Breast epithelium (tissue), 4 donors: ENCODE data around the gene CRYBG3. TPM values are rescaled to one million over a fixed set of nuclear protein-coding genes. Genes with fewer than 3 reads are reported as not detected.

Experiments used
- DNase-seq, 2 donors: peaks; one replicate each; pipeline ENCODE4 v3.0.0-alpha.2; 2019; ENCODE audit warnings: low spot score in 2 of 2
- H3K27ac ChIP-seq, 2 donors: fragments of 200-600 bp; sonication (generic) in 1 of 2; one replicate each; pipeline ENCODE4 v1.5.1; 2016 to 2019; ENCODE audit warnings: mild to moderate bottlenecking in 1 of 2
- H3K27me3 ChIP-seq, 2 donors: fragments of 200-600 bp; sonication (generic) in 1 of 2; one replicate each; pipeline versions ENCODE4 v1.5.1 to v1.6.0; 2017 to 2019; ENCODE audit warnings: control low read depth in 1 of 2, mild to moderate bottlenecking in 1 of 2
- H3K36me3 ChIP-seq: fragments of 200-600 bp; one replicate; pipeline ENCODE4 v1.5.1; 2019
- H3K4me1 ChIP-seq, 2 donors: fragments of 200-600 bp; sonication (generic); one replicate each; pipeline ENCODE4 v1.5.1; 2016 to 2019; ENCODE audit warnings: control low read depth in 1 of 2
- H3K4me3 ChIP-seq, 3 donors: fragments of 200-600 bp; sonication (generic); 1 replicate in 2 of 3; 2 replicates in 1 of 3; pipeline ENCODE4 v1.5.1; 2016 to 2019; ENCODE audit warnings: mild to moderate bottlenecking in 3 of 3, moderate library complexity in 2 of 3
- H3K9me3 ChIP-seq, 2 donors: fragments of 200-600 bp; sonication (generic) in 1 of 2; one replicate each; pipeline ENCODE4 v1.5.1; 2016 to 2019; ENCODE audit warnings: control low read depth in 1 of 2
- POLR2A ChIP-seq: fragments of 450-650 bp; IDR thresholded peaks from one replicate; pipeline ENCODE4 v1.6.1; 2016; ENCODE audit warnings: antibody characterized with exemption, mild to moderate bottlenecking, moderate library complexity
- POLR2AphosphoS5 ChIP-seq, 3 donors: sonication (generic); formaldehyde crosslinking; IDR thresholded peaks; one replicate each; pipeline ENCODE4 v1.6.1; 2017; ENCODE audit warnings: antibody characterized with exemption in 3 of 3
- intact Hi-C: fragments of 100-400 bp; cut with DNase I; formaldehyde crosslinking; loops from one replicate; pipeline ENCODE4 v1.15.1; 2023; ENCODE audit warnings: low total_unique reads
- total RNA-seq, 3 donors: library from RNA; depleted of rRNA; stranded (reverse); fragments of >200 nt; gene quantifications; one replicate each; pipeline ENCODE4 v1.1.0, GENCODE V29; 2016
- TF ChIP-seq, protein P1 (sequence below), 3 donors: fragments of 450-650 bp; IDR thresholded peaks; one replicate each; pipeline ENCODE4 v1.5.1; 2016 to 2017; ENCODE audit warnings: antibody characterized with exemption in 3 of 3, mild to moderate bottlenecking in 3 of 3, moderate library complexity in 3 of 3

The CRYBG3 gene
- total RNA-seq, 3 donors from 2014 or later, result 25.5 to 37.9 (median 28.5) TPM

DNA sequence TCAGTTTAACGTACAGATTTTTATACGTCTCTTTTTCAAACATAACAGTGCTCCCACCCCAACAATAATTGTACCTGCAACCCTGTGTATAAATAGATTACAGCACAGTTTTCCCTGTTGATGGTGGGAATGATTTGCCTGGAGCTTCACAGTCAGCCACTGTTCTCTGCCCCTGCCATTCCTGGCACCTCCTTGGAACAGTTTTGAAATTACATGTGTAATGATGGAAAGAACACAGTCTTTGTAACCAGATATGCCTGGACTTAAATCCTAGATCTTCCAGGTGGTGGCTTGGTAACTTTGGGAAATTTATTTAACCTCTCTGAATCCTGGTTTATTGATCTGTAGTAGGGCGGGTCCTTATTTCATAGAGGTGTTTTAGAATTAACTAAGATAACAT, 27.0 kb downstream of the CRYBG3 start:
- H3K4me3 ChIP-seq, result no peak overlapping the region
- H3K27me3 ChIP-seq, result no peaks in the 10 kb centered on the region
- intact Hi-C loops, result no loop called here
- H3K4me1 ChIP-seq, result no peaks in the 10 kb centered on the region
- TF ChIP-seq, protein P1, sequence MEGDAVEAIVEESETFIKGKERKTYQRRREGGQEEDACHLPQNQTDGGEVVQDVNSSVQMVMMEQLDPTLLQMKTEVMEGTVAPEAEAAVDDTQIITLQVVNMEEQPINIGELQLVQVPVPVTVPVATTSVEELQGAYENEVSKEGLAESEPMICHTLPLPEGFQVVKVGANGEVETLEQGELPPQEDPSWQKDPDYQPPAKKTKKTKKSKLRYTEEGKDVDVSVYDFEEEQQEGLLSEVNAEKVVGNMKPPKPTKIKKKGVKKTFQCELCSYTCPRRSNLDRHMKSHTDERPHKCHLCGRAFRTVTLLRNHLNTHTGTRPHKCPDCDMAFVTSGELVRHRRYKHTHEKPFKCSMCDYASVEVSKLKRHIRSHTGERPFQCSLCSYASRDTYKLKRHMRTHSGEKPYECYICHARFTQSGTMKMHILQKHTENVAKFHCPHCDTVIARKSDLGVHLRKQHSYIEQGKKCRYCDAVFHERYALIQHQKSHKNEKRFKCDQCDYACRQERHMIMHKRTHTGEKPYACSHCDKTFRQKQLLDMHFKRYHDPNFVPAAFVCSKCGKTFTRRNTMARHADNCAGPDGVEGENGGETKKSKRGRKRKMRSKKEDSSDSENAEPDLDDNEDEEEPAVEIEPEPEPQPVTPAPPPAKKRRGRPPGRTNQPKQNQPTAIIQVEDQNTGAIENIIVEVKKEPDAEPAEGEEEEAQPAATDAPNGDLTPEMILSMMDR (IDR thresholded peaks at IDR 0.05), result no peak
- TF ChIP-seq POLR2A (no peak), POLR2AphosphoS5 (IDR thresholded peaks at IDR 0.05) (no peak)
- no peaks in the 10 kb centered on the region for H3K36me3 ChIP-seq
- DNase-seq, result no peak
- no peak overlapping the region for H3K27ac ChIP-seq
- peaks cover 0 to 4% of the 10 kb centered on the region in 2 donors for H3K9me3 ChIP-seq

DNA sequence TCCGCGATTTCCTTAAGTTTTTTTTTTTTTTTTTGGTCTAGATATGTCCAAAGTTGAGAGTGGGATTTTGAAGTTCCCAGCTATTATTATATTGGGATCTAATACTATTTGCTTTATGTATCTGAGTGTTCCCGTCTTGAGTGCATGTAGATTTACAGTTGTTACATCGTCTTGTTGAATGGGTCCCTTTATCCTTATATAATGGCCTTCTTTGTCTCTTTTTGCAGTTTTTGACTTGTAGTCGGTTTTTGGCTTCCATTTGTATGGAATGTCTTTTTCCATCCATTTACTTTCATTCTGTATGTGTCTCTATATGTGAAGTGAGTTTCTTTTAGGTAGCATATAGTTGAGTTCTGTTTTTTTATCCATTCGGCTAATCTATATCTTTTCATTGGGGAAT, 35.6 kb downstream of the CRYBG3 start:
- Histone ChIP-seq H3K27me3 (no peaks in the 10 kb centered on the region), H3K36me3 (no peaks in the 10 kb centered on the region), H3K9me3 (peaks cover 0 to 9% of the 10 kb centered on the region in 2 donors), H3K4me1 (no peaks in the 10 kb centered on the region), H3K4me3 (no peak overlapping the region), H3K27ac (no peak overlapping the region)
- no peak for DNase-seq
- TF ChIP-seq, protein P1 (IDR thresholded peaks at IDR 0.05), result no peak
- TF ChIP-seq POLR2AphosphoS5 (IDR thresholded peaks at IDR 0.05) (no peak), POLR2A (no peak)
- intact Hi-C loops, result loop anchor here (2.0 kb wide), 1 partner anchor 43 kb away; no protein-coding TSS in a partner anchor

- intact Hi-C loops, result no loop called here
- Histone ChIP-seq H3K36me3 (no peaks in the 10 kb centered on the region), H3K27me3 (no peaks in the 10 kb centered on the region), H3K4me3 (no peak overlapping the region), H3K27ac (no peak overlapping the region), H3K9me3 (no peaks in the 10 kb centered on the region), H3K4me1 (no peaks in the 10 kb centered on the region)
- TF ChIP-seq POLR2A, result no peak
- TF ChIP-seq, protein P1 (IDR thresholded peaks at IDR 0.05), result no peak
- no peak for TF ChIP-seq POLR2AphosphoS5 (IDR thresholded peaks at IDR 0.05)
- DNase-seq, result no peak
Observed at GRCh38 chr3:97860364-97860763, 38.6 kb downstream of the CRYBG3 start.

GRCh38 chr3:97862582-97862981, 40.8 kb downstream of the CRYBG3 start:
- DNase-seq, result no peak
- TF ChIP-seq POLR2A (no peak), POLR2AphosphoS5 (IDR thresholded peaks at IDR 0.05) (no peak)
- TF ChIP-seq, protein P1 (IDR thresholded peaks at IDR 0.05), result no peak
- Histone ChIP-seq H3K4me1 (no peaks in the 10 kb centered on the region), H3K27ac (no peak overlapping the region), H3K36me3 (no peaks in the 10 kb centered on the region), H3K9me3 (no peaks in the 10 kb centered on the region), H3K4me3 (no peak overlapping the region), H3K27me3 (no peaks in the 10 kb centered on the region)
- intact Hi-C loops, result no loop called here

DNA sequence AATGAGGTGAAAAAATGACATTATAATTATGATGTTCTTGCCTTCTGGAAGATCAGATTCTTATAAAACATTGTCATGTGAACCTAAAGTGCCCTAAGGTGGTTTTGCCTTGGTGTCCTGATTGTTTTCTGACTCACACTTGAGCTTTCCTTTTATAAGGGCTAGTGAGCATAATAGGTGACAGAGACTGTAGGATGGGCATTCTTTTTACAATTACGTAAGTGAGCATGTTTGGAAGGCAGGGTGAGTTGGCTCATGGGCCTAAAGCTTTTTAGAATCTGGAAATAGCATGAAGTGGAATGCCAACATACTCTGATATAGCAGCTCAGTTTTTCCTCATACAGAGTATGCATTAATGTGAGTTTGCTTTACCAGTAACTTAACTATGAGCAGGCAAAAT, 41.2 kb downstream of the CRYBG3 start:
- Histone ChIP-seq H3K4me3 (no peak overlapping the region), H3K9me3 (no peaks in the 10 kb centered on the region), H3K4me1 (no peaks in the 10 kb centered on the region), H3K27me3 (no peaks in the 10 kb centered on the region), H3K36me3 (no peaks in the 10 kb centered on the region), H3K27ac (no peak overlapping the region)
- DNase-seq, result no peak
- intact Hi-C loops, result no loop called here
- TF ChIP-seq POLR2AphosphoS5 (IDR thresholded peaks at IDR 0.05) (no peak), POLR2A (no peak)
- TF ChIP-seq, protein P1 (IDR thresholded peaks at IDR 0.05), result no peak
